ELR (cell line): Measurements from ENCODE around the gene DNAJB8.

Experiments used
- DNase-seq: peaks from one replicate; pipeline ENCODE4 v3.0.0-alpha.2; 2015; ENCODE audit warnings: low read depth

Gene DNAJB8

GRCh38 chr3:128443771-128444170 lies 22.9 kb downstream of the DNAJB8 start:
- DNase-seq = no peak

- DNase-seq = no peak
These were observed 23.7 kb downstream of the DNAJB8 start for GRCh38 chr3:128442949-128443348.

- DNase-seq = no peak
These were observed 24.6 kb downstream of the DNAJB8 start for GRCh38 chr3:128442070-128442469.

DNA sequence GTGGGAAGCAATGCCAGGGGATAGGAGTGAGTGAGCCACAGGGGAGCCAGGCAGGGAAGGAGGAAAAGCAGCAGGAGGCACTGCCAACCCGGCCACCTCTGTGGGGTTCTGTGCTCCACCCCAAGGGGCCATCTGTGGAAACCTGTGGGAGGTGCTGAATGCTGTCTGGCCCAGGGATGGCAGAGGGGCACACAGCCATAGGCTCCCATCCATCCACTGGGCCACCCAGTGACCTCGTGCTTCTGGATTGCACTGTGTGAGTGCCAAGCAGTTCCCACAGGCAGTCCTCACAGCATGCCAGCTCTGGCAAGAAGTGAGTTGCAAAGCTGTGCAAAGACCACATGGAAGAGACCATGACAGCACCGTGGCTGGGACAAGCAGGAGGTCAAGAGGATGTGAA lies 27.5 kb downstream of the DNAJB8 start:
- no peak for DNase-seq

GRCh38 chr3:128438488-128439072 lies 28.1 kb downstream of the DNAJB8 start:
- no peak for DNase-seq

DNA sequence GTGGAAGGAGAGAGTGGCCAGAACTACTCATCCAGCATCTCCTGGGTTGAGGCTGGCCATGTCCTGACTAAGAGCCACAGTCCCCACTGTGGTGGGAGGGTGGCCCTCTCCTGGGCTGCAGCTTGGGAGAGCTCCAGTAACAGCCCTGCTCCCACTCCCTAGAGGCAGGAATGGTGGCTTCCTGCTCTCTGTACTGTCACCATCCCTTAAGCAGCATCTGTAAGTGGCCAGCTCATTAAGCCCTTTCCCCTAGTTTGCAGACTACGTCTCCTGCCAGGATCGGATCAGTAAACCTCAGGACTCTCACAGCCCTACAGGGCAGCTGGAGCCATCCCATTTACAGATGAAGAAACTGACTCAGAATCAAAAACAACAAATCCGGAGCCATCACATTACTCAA lies 30.5 kb downstream of the DNAJB8 start:
- no peak for DNase-seq

GRCh38 chr3:128435561-128435960 lies 31.1 kb downstream of the DNAJB8 start:
- no peak for DNase-seq

- DNase-seq = no peak
These were observed 31.6 kb downstream of the DNAJB8 start for GRCh38 chr3:128435058-128435457.

- DNase-seq = no peak
These were observed 32.2 kb downstream of the DNAJB8 start for GRCh38 chr3:128434524-128434923.

- peak; percentile 40 for DNase-seq
These were observed 32.9 kb downstream of the DNAJB8 start for GRCh38 chr3:128433837-128434165.

DNA sequence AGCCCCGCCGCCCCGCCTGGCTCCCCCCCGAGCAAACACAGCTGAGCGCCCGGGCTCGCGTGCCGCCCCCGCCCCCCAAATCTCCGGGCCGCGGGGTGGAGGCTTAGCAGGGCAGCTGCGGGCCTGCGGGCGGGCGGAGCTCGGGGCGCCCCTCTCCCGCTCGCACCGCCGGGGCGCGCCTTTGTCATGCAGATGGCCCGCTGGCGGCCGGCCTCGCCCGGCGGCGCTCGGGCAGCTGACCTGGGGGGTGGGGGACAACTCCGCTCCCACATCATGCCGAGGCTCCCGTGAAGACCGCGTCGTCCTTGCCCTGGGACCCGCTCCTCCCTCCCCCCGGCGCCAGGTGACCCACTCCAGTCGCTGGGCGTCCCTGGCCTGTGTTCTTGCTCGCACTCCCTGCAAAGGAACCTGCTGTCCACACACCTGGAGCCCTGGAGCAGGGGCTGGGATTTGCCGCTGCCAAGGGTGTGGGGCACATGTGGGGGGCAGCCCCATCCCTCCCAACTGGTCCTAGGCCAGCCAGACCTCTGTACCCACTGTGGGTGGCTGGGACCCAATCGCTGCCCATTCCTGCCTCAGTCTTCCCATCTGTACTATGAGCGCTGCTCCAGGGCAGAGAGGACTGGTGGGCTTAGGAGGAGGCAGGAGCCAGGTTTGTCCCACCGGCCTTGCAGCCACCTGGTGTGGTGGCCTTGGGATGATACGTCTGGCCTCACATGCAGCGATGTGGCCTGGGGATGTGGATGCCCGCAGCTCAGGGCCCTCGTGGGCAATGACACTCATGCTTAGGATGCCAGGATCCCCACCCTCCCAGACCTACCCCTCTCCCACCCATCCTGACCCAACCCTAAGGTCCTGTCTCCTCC lies 33.5 kb downstream of the DNAJB8 start:
- DNase-seq = no peak

DNA sequence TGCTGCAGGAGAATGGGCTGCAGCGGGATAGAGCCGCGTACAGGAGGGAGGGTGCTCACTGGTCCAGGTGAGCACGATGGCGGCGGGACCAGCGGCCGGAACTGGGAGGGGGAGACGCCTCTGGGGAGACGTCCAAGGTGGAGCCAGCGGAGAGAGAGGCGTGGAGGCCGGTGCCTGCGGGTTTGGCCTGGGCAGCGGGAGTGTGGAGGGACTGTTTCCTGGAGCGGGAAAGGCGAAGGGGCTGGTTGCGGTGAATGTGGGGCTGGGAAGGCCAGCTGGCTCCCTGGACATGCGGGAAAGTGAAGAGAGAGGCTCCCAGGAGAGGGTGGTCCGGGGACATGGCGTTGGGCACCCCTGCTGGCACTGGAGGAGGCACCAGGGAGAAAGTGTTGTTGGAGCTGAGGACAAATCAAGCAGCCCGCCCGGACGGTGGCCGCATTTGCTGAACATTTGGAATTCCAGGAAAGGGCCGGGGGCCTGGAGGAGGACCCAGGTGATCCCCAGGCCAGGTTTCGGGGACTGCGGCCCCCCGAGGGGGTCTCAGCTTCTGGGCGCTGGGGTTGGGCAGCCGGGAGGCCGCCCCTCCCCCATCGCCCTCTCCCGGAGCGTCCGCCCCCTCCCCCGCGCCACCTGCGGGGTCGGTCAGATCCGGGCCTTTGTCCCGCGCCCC lies 34.3 kb downstream of the DNAJB8 start:
- no peak for DNase-seq

GRCh38 chr3:128431803-128432300 lies 34.8 kb downstream of the DNAJB8 start:
- DNase-seq = no peak

GRCh38 chr3:128430731-128431130 lies 36.0 kb downstream of the DNAJB8 start:
- no peak for DNase-seq

DNA sequence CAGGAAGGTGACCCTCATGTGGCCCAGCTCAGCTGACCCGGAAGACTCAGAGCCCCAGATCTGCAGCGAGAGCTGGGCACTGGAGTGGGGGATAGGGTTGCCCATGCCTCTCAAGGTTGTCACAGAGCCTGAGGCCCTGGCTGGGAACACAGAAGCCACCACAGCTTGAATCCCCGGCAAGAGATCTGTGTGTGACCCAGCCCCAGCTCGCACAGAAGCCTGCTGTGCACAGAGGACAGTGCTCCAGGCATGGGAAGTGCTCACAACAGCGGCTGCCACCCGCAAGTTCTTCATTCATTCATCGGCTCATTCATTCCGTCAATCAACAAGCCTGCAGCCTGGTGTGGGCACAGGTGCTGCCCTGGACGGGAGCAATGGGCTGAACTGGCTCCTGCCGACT lies 36.4 kb downstream of the DNAJB8 start:
- DNase-seq = no peak

- DNase-seq = no peak
These were observed 36.9 kb downstream of the DNAJB8 start for GRCh38 chr3:128429751-128430150.

DNA sequence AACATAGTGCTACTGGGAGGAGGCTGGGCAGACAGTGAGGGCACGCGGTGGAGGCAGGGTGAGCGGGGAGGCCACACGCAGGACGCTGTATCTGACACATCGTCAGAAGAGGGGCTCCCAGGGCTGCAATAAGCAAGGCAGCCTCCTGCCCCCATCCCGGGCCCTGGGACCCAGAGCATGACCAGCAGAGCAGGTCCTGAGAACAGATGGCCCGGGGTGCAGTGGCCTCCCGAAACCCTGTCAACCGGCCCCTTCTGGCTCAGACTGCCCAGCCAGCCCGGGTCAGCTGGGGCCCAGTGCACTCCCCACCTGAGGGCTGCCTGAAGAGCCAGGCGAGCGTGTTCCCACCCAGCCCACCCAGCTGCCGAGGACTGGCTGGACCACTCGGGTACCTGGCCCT lies 37.4 kb downstream of the DNAJB8 start:
- no peak for DNase-seq

GRCh38 chr3:128427872-128428822 lies 38.5 kb downstream of the DNAJB8 start:
- no peak for DNase-seq

DNA sequence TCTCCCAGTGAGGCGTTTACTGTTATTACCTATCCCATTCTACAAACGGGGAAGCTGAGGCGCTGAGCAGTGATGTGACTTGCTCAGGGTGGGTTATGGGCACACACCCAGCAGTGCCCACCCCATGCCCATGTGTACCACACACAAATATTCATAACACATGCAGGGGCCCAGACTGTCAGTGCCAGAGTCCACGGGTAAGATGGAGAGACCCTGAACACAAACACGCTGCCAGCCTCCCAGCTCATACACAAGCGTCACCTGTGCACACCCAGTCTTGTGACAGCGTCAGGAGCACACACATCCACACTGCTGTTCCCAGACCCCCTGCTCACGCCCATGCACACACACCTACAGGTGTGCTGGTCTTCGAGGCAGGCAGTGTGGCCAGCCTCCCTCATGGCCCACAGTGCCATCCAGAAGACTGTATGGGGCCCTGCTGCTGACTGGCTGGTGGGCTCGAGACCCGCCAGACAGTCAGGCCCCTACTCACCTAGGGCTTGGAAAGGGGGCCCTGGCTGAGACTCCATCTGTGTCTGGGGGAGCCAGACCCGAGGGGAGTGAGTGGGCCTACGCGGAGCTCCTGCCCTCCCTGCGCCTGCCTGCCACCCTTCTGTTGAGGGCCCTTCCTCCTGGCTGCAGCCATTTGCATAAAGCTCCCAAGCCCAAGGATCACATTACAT lies 39.4 kb downstream of the DNAJB8 start:
- DNase-seq = no peak

- DNase-seq = peak; percentile 54
These were observed 40.4 kb downstream of the DNAJB8 start for GRCh38 chr3:128426128-128426921.

DNA sequence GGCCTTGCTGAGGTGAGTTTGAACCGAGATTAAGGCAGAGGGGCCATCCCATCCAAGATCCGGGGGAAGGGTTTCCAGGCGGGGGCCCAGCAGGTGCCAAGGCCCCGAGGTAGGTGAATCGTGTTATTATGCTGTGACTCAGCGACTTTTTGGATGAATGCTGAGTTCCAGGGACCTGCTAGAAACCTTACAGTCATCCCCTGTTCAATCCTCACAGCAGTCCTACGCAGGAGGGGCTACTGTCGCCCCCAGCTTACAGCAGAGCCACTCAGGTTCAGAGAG lies 40.9 kb downstream of the DNAJB8 start:
- no peak for DNase-seq
